Brain microvascular endothelial cell (primary cell): Measurements from ENCODE around the gene RBM26.

Experiments used
- DNase-seq: peaks from one replicate; pipeline ENCODE4 v3.0.0-alpha.2; 2020
- H3K27ac ChIP-seq: fragments of 250-450 bp; sonication (Bioruptor Pico); 2 replicates; pipeline ENCODE4 v1.5.1; 2020; ENCODE audit warnings: mild to moderate bottlenecking, moderate library complexity
- H3K27me3 ChIP-seq: fragments of 250-450 bp; sonication (Bioruptor Pico); replicated peaks from 2 replicates; pipeline ENCODE4 v1.5.1; 2020; ENCODE audit warnings: mild to moderate bottlenecking
- H3K36me3 ChIP-seq: fragments of 250-450 bp; sonication (Bioruptor Pico); replicated peaks from 2 replicates; pipeline ENCODE4 v1.5.1; 2020; ENCODE audit warnings: mild to moderate bottlenecking
- H3K4me3 ChIP-seq: 2 replicates; pipeline ENCODE4 v1.5.1; 2011; ENCODE audit warnings: low read depth, mild to moderate bottlenecking, control low read depth, low read length, moderate library complexity
- CTCF ChIP-seq: IDR thresholded peaks from 2 replicates; pipeline ENCODE4 v1.5.1; 2011; ENCODE audit warnings: low read depth, mild to moderate bottlenecking, moderate library complexity, low read length, control low read depth, inconsistent platforms; ENCODE audit errors: missing control alignments
- in situ Hi-C: cut with HindIII; loops from 2 replicates; pipeline ENCODE4 v1.10.0; 2017; ENCODE audit warnings: low sequenced_read_pairs, low pct_ligation_motif_present

Gene RBM26

GRCh38 chr13:79297128-79297527 is 108.9 kb downstream of the RBM26 start:
- TF ChIP-seq CTCF: no peak
- Histone ChIP-seq H3K36me3 (no peaks in the 10 kb centered on the region), H3K27ac (no peak overlapping the region), H3K27me3 (no peaks in the 10 kb centered on the region), H3K4me3 (no peak overlapping the region)
- DNase-seq: no peak
- in situ Hi-C loops: no loop called here

- Histone ChIP-seq H3K4me3 (no peak overlapping the region), H3K36me3 (no peaks in the 10 kb centered on the region), H3K27me3 (no peaks in the 10 kb centered on the region), H3K27ac (no peak overlapping the region)
- TF ChIP-seq CTCF: no peak
- DNase-seq: peak; percentile 3
- in situ Hi-C loops: no loop called here
These were observed 109.9 kb downstream of the RBM26 start for GRCh38 chr13:79295906-79296706.

- in situ Hi-C loops: no loop called here
- H3K4me3 ChIP-seq: no peak overlapping the region
- H3K27ac ChIP-seq: no peak overlapping the region
- H3K36me3 ChIP-seq: no peaks in the 10 kb centered on the region
- no peaks in the 10 kb centered on the region for H3K27me3 ChIP-seq
- no peak for DNase-seq
- TF ChIP-seq CTCF: no peak
These were observed 115.3 kb downstream of the RBM26 start for GRCh38 chr13:79290595-79291244.

- no peak overlapping the region for H3K27ac ChIP-seq
- in situ Hi-C loops: no loop called here
- H3K4me3 ChIP-seq: no peak overlapping the region
- no peaks in the 10 kb centered on the region for H3K27me3 ChIP-seq
- DNase-seq: no peak
- TF ChIP-seq CTCF: no peak
- no peaks in the 10 kb centered on the region for H3K36me3 ChIP-seq
These were observed 116.5 kb downstream of the RBM26 start for GRCh38 chr13:79289571-79289970.

- Histone ChIP-seq H3K27me3 (no peaks in the 10 kb centered on the region), H3K27ac (no peak overlapping the region), H3K36me3 (no peaks in the 10 kb centered on the region), H3K4me3 (no peak overlapping the region)
- no peak for TF ChIP-seq CTCF
- in situ Hi-C loops: no loop called here
- DNase-seq: no peak
These were observed 117.9 kb downstream of the RBM26 start for GRCh38 chr13:79287939-79288795.
